ENCODE measurements around the gene CLOCK. TPM values are rescaled to one million over a fixed set of nuclear protein-coding genes. Genes with fewer than 3 reads are reported as not detected.

The CLOCK gene
- polyA plus RNA-seq, 3 donors = 19.7 to 22.5 (median 20.8) TPM

DNA sequence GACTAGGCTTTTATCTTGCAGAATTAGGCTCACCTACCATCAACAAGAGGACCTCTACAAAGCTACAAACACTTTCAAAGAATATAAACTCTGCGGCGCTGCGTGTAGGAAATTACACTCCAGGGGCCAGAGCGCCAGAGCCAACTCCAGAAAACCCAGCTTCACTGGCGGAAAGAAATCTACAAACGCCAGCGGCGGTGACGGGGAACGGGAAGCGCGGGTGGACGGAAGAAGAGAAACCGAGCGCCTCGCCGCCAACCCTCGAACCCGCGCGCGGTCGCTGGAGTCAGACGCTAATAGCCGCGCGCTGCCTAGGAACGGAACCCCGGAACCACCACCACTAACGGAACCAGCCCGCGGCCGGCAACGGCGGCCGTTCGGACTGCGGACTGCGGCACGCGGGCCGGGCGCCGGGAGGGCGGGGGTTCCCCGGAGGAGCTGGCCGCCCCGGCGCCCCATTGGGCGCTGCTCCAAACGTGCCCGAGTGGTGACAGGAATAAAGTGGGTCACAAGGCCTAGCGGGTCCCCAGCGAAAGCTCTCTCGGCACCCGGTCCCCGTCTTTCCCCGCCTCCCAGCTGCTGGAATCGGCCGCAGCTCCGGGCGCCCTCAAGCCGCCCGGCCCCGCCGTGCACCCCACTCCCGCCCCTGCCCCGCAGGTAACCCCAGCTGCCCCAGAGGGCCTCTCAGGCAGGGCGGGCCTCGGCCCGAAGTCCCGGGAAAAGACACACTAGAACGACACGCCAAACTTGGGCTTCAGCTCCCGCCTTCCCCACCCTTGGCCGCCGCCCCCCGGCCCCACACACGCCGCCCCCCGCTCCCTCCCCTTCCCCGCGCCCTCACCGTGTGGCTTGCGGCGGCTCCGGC, 836 bp downstream of the CLOCK start:
- peak; percentile 40 to 58 (median 49) for DNase-seq (ENCODE audit: low read depth in 3 of 3, low spot score in 2 of 3)

DNA sequence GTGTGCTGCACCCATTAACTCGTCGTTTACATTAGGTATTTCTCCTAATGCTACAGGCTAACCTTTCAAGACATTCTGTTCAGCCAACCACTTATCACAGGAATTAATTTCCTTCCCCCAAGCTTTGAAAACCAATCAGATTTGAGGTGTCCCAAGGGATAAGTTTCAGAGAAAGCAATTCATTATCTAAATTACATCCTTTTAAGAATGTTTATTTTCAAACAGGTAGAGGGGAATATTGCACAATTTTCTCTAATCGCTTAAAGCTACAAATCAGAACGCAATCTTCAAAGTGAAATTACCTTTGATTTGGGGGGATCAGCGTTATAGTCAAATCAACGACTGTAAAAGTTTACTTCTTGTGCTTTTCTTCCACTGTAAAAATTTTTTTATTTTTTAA, 1.6 kb downstream of the CLOCK start:
- DNase-seq (ENCODE audit: low read depth in 3 of 3, low spot score in 2 of 3) = peak; percentile 19 to 27 (median 24)

DNA sequence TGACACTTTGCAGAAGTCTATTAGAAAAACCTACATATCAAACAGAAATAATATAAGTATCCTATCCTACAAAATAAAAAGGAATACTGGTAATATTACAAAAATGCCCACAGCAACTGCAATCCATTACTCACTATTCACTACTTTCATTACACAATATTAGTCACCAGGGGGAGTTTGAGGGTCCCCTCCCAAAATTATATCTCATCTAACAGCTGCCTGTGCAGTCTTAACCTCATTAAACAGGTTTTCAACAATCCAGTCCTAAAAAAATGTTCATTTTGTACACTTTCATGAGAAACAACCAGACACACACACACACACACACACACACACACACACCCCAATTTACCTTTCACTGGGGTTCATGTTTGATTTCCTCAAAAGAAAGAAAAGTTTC, 2.9 kb downstream of the CLOCK start:
- DNase-seq (ENCODE audit: low read depth in 3 of 3, low spot score in 2 of 3) = no peak

DNA sequence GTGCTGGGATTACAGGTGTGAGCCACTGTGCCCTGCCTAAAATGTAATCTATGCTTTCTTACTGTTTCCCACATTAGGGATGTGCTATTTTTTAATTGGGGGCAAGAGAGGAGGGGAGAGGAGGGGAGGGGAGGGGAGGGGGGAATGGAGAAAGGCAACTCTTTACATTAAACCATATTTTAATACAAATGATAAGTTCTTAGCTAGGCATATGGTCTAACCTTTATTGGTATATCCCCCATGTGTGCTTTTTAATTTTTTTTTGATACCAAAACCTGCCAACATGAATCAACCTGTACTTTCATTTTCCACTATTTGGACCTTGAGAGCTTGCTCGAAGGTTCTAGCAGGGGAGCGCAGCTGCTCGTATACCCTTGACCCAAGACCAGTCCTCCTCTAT, 6.4 kb downstream of the CLOCK start:
- no peak for DNase-seq (ENCODE audit: low read depth in 3 of 3, low spot score in 2 of 3)

DNA sequence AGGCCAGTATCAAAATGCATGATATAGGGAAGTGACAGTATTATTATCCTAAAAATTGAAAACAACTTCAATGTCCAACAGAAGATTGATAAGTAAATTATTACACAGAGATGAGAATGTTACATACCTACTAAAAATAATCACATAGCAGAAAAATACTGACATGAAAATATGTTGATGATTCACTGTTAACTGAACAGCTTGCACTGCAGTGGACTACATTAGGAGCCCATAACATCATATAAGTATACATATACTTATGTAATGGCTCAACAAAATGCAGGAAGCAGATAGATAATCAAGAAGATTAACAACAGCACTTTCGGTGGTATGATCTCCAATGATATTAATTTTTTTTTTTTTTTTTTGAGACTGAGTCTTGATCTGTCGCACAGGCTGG, 7.1 kb downstream of the CLOCK start:
- no peak for DNase-seq (ENCODE audit: low read depth in 3 of 3, low spot score in 2 of 3)

DNA sequence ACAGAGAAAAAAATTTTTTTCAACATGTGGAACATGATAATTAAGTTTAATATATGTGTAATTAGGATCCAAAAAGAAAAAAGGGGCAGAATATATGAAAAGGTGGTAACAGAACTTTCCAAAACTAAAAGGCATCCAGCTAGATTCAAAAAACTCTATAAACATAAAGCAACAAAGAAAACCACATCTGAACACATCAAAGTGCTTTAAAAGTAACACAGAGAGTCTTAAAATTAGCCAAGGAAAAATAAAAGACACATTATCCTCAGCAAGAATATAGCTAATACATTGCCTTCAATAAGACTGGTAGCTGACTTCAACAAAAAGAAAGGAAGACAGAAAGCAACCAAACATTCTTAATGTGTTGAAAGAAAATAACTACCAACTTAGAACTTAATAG, 8.2 kb downstream of the CLOCK start:
- DNase-seq (ENCODE audit: low read depth in 3 of 3, low spot score in 2 of 3) = no peak

DNA sequence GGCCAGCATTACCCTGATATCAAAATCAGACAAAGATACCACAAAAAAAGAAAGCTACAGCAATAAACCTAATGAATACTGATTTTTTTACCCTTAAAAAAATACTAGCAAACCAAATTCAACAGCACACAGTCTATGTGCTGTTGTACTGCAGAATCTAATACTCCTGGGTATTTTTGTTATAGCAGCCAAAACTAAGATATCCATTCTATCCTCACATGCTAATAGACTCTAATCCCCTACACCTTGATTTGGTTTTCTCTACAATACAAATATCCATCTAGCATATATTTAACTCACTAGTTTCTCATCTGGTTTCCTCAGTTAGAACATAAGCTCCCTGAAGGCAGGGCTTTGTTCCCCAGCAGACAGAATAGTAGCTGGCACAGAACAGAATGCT, 12.4 kb downstream of the CLOCK start:
- DNase-seq (ENCODE audit: low read depth in 3 of 3, low spot score in 2 of 3) = no peak

DNA sequence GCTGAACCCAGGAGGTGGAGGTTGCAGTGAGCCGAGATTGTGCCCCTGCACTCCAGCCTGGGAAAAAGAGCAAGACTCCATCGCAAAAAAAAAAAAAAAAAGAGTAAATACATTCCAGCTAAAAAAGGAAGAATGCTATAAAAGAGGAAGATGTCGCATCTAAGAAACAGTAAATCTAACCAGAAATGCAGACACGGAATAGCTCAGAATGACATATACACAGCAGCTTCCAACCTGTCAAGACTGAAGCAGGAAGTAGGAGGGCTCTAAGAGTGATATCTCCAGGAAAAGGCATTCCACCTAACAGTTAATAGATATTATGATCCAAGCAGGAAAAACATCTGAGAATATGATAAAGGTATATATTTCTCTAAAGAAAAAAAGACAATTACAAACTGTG, 16.0 kb downstream of the CLOCK start:
- no peak for DNase-seq (ENCODE audit: low read depth in 3 of 3, low spot score in 2 of 3)

DNA sequence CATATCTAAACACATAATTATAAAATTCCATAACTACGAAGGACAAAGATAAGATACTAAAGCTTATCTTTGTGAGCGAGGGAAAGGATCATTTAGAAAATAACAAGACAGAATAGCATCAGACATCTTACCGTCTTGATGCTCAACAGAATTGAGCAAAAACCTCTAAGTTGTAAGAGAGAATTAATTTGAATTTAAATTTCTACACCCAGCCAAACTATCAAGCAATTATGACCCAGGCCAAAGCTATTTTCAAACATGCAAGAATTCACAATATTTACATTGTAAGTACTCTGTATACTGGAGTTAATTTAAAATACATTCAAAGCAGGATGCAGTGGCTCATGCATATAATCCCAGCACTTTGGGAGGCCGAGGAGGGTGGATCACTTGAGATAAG, 16.5 kb downstream of the CLOCK start:
- DNase-seq (ENCODE audit: low read depth in 3 of 3, low spot score in 2 of 3) = no peak

DNA sequence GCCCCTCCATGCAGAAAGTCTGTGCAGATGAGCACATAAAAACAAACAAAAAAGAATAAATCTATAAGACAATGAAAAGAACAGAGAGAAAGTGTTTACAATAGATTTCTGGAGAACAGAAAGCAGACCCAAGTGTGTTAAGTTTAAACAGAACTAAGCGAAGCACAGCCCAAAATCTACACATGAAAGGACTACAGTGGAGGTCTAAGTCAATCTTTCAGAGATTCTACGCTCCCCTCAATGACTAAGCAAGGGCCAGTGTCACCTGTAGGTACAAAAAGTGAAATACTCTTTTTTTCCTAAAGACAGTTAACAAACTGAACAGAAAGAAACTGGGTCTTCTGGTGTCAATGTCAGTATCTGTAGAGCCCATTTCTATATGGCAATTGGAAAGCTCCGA, 18.2 kb downstream of the CLOCK start:
- DNase-seq (ENCODE audit: low read depth in 3 of 3, low spot score in 2 of 3) = no peak

DNA sequence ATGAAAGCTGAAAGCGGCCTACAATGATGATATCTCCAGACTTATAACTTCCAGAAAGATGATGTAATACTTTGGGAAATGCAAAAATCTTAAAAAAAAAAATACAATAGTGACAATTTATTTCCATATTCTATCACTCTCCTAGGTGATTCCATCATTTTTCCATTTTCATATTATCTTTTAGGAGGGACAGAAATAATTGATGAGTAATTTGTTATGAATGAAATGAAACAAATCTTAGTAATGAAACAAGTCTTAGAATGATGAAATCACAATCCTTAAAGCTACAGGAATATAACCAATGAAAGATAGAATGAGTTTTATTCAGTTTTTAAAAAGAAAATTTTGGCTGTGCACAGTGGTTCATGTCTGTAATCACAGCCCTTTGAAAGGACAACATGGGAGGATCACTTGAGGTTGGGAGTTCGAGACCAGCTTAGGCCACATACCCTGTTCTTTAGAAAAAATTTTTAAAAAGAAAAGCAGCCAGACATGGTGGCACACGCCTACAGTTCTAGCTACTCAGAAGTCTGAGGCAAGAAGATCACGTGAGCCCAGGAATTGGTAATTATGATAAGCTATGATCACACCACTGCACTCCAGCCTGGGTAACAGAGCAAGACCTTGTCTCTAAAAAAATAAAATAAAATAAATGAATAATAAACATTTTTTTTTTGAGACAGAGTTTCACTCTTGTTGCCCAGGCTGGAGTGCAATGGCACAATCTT, 21.7 kb downstream of the CLOCK start:
- no peak for DNase-seq (ENCODE audit: low read depth in 3 of 3, low spot score in 2 of 3)

DNA sequence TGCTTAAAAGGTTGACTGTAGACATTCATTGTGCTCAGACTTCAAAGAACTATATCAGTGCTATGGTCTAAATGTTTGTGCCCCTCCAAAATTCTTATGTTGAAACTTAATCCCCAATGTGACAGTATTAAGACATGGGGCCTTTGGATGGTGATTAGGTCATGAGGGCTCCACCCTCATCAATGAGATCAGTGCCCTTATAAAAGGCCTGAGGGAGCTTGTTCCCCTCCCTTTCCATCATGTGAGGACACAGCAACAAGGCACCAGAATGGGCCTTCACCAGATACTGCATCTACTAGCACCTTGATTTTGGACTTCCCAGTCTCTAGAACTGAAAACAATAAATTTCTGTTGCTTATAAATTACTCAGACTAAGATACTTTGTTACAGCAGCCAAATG, 28.3 kb downstream of the CLOCK start:
- DNase-seq (ENCODE audit: low read depth in 3 of 3, low spot score in 2 of 3) = no peak

DNA sequence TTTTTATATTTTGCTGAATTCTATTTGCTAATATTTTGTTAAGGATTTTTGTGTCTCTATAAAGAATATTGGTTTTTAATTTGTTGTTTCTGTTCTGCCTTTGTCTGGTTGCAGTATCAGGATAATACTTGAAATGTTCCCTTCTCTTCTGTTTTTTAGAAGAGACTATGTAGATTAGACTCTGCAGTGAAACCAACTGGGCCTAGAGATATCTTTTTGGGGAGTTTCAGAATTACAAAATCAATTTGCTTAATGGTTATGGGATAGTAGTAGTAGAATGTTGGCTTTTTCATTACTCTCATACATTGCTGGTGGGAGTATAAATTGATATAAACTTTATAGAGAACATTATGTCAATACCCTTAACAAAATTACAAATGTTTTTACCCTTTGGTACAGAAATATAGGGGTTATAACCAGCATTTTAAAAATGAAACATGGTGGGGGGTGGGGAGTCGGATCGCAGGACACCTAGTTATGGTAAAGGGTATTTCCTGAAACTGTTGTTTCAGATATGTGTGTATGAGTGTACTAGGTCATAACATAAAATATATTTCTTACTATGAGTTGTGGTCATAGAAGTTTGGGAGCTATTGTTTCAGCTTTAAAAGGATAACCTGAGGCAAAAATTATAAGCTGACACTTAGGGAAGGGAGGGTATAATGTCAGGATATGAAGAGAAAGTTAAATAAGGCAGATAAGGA, 29.0 kb downstream of the CLOCK start:
- no peak for DNase-seq (ENCODE audit: low read depth in 3 of 3, low spot score in 2 of 3)

DNA sequence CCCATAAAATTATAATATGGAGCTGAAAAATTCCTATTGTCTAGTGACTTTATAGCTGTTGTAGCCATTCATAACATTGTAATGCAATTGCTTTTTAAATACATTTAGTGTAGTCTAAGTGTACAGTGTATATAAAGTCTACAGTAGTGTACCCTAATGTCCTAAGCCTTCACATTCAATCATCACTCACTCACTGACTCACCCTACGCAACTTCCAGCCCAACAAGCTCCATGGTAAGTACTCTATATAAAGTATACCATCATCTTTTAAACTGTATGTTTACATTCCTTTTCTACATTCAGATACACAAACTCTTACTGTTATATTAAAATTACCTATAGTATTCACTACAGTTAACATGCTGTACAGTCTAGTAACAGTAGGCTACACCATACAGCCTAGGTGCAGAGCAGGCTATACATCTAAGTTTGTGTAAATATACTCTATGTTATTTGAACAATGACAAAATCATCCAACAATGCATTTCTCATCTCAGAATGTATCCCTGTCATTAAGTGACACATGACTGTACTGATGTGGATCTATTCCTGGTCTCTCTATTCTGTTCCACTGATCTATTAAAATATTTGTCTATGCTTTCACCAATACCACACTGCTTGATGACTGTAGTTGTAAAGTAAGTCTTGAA, 33.7 kb downstream of the CLOCK start:
- no peak for DNase-seq (ENCODE audit: low read depth in 3 of 3, low spot score in 2 of 3)

DNA sequence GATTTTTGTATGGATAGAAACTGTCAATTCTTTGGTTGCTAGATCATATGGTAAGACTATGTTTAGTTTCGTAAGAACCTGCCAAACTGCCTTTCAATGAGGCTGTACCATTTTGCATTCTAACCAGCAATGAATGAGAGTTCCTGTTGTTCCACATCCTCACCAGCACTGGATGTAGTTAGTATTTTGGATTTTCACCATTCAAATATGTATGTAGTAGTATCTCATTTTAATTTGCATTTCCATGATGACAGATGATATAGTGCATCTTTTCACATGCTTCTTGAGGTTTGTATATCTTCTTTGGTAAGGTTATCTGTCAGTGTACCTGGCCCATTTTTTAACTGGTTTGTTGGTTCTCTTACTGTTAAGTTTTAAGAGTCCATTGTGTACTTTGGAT, 34.6 kb downstream of the CLOCK start:
- DNase-seq (ENCODE audit: low read depth in 3 of 3, low spot score in 2 of 3) = no peak

DNA sequence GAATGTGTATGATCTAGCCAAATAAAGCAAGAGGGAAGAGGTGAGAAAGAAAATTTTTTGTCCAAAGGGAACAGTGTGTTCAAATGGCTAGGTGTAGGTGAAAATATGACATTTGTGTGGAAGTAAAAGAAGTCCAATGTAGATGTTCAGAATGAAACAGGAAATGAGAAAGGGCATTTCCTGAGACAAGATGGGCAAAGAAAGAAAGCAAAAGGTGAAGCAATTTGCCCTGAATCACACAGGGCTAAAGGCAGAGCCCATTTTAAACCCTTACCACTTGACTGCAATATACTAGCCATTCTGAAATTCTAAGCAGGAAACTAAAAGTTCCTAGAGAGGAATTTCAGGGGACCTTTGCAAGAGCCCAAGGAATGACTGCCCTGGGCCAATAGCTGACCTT, 36.0 kb downstream of the CLOCK start:
- DNase-seq (ENCODE audit: low read depth in 3 of 3, low spot score in 2 of 3) = no peak

DNA sequence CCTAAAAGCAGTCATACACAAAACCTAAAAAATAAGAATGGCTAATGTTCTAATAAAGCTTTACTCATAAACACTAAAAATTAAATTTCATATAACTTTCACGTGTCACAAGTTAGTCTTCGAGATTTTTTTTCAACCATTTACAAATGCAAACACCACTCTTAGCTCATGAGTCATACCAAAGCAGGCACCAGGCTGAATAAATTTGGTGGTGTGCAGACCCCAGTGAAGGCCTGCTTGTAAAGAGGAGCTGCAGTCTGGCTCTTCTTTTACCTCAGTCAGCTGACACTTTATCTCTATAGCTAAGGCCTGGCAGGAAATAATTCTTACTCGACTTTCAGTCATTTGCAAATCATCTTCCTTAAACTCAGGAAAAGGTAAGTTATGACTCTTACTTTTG, 37.4 kb downstream of the CLOCK start:
- no peak for DNase-seq (ENCODE audit: low read depth in 3 of 3, low spot score in 2 of 3)

DNA sequence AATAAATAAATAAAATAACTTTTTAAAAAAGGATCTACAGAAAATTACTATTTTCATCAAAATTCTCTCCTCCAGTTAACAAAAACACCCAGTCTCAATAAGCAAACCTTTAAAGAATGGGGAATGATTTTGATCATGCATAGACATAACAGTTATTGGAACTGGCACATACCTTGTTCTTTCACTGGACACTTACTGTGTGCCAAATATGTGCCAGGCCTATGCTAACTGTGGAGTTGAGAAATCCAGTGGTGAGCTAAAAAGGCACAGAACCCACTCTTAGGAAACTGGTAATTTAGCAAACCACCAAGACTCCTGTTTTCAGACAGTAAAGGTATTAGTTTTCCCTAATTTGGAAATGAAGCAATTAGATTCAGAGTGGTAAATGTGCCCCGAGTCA, 39.1 kb downstream of the CLOCK start:
- DNase-seq (ENCODE audit: low read depth in 3 of 3, low spot score in 2 of 3) = no peak

DNA sequence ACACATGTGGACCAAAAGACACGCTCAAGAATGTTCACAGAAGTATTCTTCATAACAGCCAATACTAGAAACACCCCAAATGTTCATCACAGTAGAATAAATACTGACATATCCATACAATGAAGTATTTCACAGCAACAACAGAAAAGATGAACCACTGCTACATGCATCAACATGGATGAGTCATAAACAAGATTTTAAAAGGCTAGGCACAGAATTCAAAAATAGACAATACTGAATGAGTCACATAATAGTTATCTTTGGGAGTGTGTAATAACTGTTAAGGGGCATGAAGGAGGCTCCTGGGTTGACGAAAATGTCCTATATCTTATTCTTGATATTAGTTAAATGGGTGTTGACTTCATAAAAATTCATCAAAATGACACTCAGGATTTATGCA, 43.5 kb downstream of the CLOCK start:
- DNase-seq (ENCODE audit: low read depth in 3 of 3, low spot score in 2 of 3) = no peak

DNA sequence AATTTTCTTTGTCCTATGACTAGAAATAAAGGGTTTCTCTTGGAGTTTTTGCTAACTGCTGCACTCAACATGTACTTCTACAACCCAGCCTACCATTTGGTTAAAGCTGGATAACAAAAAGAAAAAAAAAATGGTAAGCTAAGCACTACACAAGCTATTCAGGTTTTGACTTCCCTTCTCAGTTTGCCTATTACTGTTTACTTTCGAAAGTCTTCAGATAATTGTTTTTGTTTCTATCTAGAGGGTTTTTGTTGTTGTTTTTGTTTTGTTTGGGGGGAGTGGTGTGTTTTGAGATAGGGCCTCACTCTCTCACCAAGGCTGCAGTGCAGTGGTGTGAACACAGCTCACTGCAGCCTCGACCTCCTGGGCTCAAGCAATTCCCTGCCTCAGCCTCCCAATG, 46.6 kb downstream of the CLOCK start:
- DNase-seq (ENCODE audit: low read depth in 3 of 3, low spot score in 2 of 3) = no peak

DNA sequence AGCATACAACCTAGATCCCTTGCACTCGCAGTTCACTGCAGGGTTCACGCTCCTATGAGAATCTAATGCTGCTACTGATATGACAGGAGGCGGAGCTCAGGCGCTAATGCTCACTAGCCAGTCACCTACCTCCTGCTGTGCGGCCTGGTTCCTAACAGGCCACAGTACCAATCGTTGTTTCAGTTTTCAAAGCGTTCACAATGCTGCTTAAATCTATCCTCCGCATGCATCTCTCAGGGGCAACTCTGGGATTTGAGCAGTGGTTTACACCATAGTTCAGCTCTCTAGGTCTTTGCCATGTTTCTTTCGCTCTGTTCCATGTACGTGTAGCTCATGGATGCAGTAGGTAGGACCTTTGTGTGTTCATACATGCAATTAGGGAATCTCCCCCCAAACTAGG, 47.2 kb downstream of the CLOCK start:
- no peak for DNase-seq (ENCODE audit: low read depth in 3 of 3, low spot score in 2 of 3)

Measured in right renal cortex interstitium (tissue), 3 donors.